HEK293 (cell line): Measurements from ENCODE around the gene APOBEC2.

ENCODE experiments used
- KLF10 ChIP-seq: fragments of 450-650 bp; IDR thresholded peaks from 2 replicates; pipeline ENCODE4 v1.5.1; 2018; ENCODE audit warnings: missing biosample characterization, mild to moderate bottlenecking, missing genetic modification characterization
- KLF9 ChIP-seq: fragments of 450-650 bp; formaldehyde crosslinking; IDR thresholded peaks from 2 replicates; pipeline ENCODE4 v1.5.1; 2016; ENCODE audit warnings: missing biosample characterization, missing genetic modification characterization, low read depth
- TCF7L2 ChIP-seq: IDR thresholded peaks from 2 replicates; pipeline ENCODE4 v1.6.1; 2011; ENCODE audit warnings: low read depth, mild to moderate bottlenecking, inconsistent platforms, low read length, moderate library complexity, borderline replicate concordance
- ZNF112 ChIP-seq: fragments of 450-650 bp; formaldehyde crosslinking; IDR thresholded peaks from 2 replicates; pipeline ENCODE4 v1.5.0; 2017; ENCODE audit warnings: missing biosample characterization, missing genetic modification characterization
- ZNF16 ChIP-seq: fragments of 450-650 bp; formaldehyde crosslinking; IDR thresholded peaks from 2 replicates; pipeline ENCODE4 v1.5.1; 2016; ENCODE audit warnings: low read depth, missing biosample characterization, missing genetic modification characterization
- ZNF48 ChIP-seq: fragments of 450-650 bp; formaldehyde crosslinking; IDR thresholded peaks from 2 replicates; pipeline ENCODE4 v1.5.1; 2016; ENCODE audit warnings: missing biosample characterization, missing genetic modification characterization
- ZNF768 ChIP-seq: fragments of 450-650 bp; formaldehyde crosslinking; IDR thresholded peaks from 2 replicates; pipeline ENCODE4 v1.5.1; 2018; ENCODE audit warnings: missing biosample characterization, mild to moderate bottlenecking, missing genetic modification characterization
- TF ChIP-seq, protein P1 (sequence below): fragments of 450-650 bp; formaldehyde crosslinking; IDR thresholded peaks from 2 replicates; pipeline ENCODE4 v1.5.1; 2016; ENCODE audit warnings: missing biosample characterization, missing genetic modification characterization
- TF ChIP-seq, protein P2 (sequence below): fragments of 450-650 bp; formaldehyde crosslinking; IDR thresholded peaks from 2 replicates; pipeline ENCODE4 v1.5.1; 2016; ENCODE audit warnings: missing biosample characterization, missing genetic modification characterization
- TF ChIP-seq, protein P3 (sequence below): fragments of 450-650 bp; formaldehyde crosslinking; IDR thresholded peaks from 2 replicates; pipeline ENCODE4 v1.5.1; 2016; ENCODE audit warnings: missing biosample characterization, missing genetic modification characterization
- TF ChIP-seq, protein P4 (sequence below): fragments of 450-650 bp; formaldehyde crosslinking; IDR thresholded peaks from 2 replicates; pipeline ENCODE4 v1.5.1; 2016; ENCODE audit warnings: missing biosample characterization, missing genetic modification characterization
- TF ChIP-seq, protein P5 (sequence below): fragments of 450-650 bp; formaldehyde crosslinking; IDR thresholded peaks from 2 replicates; pipeline ENCODE4 v1.5.1; 2016; ENCODE audit warnings: missing biosample characterization, missing genetic modification characterization

DNA sequence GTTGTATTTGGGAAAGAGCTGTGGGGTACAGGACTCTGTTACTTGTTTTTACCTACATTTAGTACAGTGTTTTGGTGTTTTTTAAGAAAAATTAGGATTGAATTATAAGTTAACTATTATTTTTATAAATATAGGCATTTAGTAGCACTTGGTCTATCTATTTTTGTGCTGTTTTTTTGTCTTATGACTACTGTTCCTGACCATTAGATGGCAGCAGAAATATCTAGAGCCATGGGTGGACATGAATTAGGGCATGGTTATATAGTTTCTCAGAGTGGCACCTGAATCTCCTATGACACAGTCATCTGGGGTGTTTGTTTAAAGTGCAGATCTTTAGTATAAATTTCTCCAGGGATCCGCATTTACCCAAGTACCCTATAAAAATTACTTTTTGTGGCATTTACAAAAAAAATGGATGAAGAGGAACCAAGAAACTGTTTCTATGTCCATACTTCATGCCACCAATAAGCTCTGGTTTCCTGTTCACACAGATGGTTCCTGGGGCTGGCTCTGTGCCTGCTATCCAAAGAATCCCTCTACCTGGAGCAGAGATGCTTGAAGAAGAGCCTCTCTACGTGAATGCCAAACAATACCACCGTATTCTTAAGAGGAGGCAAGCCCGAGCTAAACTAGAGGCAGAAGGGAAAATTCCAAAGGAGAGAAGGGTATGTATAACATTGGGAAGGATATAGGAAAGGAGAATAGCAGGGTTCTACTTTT, 39.6 kb downstream of the APOBEC2 start:
- TF ChIP-seq KLF10 (tag by site-specific recombination) (no peak), TCF7L2 (no peak), ZNF48 (no peak), KLF9 (tag by site-specific recombination) (no peak), ZNF16 (no peak), ZNF768 (tag by site-specific recombination) (no peak), ZNF112 (no peak)
- TF ChIP-seq, protein P1, sequence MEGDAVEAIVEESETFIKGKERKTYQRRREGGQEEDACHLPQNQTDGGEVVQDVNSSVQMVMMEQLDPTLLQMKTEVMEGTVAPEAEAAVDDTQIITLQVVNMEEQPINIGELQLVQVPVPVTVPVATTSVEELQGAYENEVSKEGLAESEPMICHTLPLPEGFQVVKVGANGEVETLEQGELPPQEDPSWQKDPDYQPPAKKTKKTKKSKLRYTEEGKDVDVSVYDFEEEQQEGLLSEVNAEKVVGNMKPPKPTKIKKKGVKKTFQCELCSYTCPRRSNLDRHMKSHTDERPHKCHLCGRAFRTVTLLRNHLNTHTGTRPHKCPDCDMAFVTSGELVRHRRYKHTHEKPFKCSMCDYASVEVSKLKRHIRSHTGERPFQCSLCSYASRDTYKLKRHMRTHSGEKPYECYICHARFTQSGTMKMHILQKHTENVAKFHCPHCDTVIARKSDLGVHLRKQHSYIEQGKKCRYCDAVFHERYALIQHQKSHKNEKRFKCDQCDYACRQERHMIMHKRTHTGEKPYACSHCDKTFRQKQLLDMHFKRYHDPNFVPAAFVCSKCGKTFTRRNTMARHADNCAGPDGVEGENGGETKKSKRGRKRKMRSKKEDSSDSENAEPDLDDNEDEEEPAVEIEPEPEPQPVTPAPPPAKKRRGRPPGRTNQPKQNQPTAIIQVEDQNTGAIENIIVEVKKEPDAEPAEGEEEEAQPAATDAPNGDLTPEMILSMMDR (tag by site-specific recombination) = no peak; the same call in 1 of the 2 replicates
- TF ChIP-seq, protein P2, sequence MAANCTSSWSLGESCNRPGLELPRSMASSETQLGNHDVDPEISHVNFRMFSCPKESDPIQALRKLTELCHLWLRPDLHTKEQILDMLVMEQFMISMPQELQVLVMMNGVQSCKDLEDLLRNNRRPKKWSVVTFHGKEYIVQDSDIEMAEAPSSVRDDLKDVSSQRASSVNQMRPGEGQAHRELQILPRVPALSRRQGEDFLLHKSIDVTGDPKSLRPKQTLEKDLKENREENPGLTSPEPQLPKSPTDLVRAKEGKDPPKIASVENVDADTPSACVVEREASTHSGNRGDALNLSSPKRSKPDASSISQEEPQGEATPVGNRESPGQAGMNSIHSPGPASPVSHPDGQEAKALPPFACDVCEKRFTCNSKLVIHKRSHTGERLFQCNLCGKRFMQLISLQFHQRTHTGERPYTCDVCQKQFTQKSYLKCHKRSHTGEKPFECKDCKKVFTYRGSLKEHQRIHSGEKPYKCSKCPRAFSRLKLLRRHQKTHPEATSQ = no peak
- TF ChIP-seq, protein P3, sequence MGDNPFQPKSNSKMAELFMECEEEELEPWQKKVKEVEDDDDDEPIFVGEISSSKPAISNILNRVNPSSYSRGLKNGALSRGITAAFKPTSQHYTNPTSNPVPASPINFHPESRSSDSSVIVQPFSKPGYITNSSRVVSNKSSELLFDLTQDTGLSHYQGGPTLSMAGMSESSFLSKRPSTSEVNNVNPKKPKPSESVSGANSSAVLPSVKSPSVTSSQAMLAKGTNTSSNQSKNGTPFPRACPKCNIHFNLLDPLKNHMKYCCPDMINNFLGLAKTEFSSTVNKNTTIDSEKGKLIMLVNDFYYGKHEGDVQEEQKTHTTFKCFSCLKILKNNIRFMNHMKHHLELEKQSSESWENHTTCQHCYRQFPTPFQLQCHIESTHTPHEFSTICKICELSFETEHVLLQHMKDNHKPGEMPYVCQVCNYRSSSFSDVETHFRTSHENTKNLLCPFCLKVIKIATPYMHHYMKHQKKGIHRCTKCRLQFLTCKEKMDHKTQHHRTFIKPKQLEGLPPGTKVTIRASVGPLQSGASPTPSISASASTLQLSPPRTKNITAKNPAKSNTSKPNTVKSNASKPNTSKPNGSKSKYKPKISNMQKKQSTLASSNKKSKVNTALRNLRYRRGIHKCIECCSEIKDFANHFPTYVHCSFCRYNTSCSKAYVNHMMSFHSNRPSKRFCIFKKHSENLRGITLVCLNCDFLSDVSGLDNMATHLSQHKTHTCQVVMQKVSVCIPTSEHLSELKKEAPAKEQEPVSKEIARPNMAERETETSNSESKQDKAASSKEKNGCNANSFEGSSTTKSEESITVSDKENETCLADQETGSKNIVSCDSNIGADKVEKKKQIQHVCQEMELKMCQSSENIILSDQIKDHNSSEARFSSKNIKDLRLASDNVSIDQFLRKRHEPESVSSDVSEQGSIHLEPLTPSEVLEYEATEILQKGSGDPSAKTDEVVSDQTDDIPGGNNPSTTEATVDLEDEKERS (tag by site-specific recombination) = no peak
- TF ChIP-seq, protein P4, sequence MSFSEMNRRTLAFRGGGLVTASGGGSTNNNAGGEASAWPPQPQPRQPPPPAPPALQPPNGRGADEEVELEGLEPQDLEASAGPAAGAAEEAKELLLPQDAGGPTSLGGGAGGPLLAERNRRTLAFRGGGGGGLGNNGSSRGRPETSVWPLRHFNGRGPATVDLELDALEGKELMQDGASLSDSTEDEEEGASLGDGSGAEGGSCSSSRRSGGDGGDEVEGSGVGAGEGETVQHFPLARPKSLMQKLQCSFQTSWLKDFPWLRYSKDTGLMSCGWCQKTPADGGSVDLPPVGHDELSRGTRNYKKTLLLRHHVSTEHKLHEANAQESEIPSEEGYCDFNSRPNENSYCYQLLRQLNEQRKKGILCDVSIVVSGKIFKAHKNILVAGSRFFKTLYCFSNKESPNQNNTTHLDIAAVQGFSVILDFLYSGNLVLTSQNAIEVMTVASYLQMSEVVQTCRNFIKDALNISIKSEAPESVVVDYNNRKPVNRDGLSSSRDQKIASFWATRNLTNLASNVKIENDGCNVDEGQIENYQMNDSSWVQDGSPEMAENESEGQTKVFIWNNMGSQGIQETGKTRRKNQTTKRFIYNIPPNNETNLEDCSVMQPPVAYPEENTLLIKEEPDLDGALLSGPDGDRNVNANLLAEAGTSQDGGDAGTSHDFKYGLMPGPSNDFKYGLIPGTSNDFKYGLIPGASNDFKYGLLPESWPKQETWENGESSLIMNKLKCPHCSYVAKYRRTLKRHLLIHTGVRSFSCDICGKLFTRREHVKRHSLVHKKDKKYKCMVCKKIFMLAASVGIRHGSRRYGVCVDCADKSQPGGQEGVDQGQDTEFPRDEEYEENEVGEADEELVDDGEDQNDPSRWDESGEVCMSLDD = no peak
- TF ChIP-seq, protein P5, sequence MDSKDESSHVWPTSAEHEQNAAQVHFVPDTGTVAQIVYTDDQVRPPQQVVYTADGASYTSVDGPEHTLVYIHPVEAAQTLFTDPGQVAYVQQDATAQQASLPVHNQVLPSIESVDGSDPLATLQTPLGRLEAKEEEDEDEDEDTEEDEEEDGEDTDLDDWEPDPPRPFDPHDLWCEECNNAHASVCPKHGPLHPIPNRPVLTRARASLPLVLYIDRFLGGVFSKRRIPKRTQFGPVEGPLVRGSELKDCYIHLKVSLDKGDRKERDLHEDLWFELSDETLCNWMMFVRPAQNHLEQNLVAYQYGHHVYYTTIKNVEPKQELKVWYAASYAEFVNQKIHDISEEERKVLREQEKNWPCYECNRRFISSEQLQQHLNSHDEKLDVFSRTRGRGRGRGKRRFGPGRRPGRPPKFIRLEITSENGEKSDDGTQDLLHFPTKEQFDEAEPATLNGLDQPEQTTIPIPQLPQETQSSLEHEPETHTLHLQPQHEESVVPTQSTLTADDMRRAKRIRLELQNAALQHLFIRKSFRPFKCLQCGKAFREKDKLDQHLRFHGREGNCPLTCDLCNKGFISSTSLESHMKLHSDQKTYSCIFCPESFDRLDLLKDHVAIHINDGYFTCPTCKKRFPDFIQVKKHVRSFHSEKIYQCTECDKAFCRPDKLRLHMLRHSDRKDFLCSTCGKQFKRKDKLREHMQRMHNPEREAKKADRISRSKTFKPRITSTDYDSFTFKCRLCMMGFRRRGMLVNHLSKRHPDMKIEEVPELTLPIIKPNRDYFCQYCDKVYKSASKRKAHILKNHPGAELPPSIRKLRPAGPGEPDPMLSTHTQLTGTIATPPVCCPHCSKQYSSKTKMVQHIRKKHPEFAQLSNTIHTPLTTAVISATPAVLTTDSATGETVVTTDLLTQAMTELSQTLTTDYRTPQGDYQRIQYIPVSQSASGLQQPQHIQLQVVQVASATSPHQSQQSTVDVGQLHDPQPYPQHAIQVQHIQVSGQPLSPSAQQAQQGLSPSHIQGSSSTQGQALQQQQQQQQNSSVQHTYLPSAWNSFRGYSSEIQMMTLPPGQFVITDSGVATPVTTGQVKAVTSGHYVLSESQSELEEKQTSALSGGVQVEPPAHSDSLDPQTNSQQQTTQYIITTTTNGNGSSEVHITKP (tag by site-specific recombination) = no peak
